ENCODE data around the gene ERF. TPM values are rescaled to one million over a fixed set of nuclear protein-coding genes. Genes with fewer than 3 reads are reported as not detected.

The ERF gene
- total and polyA plus RNA-seq, 4 experiments from 2014 or later = 2.7 to 39.9 (median 21.1) TPM

GRCh38 chr19:42272989-42273406 lies 18.1 kb upstream of the ERF start:
- H3K4me3 ChIP-seq (ENCODE audit: low read length in 2 of 2) = no peak overlapping the region
- H3K4me1 Mint-ChIP-seq = peaks cover 30 to 54% (median 37%) of the 10 kb centered on the region in 4 donors
- H3K27me3 Mint-ChIP-seq = no peaks in the 10 kb centered on the region
- peaks cover 44% of the 10 kb centered on the region for H3K4me1 ChIP-seq (ENCODE audit: insufficient read depth, low read length)
- no peaks in the 10 kb centered on the region for H3K9me3 Mint-ChIP-seq
- H3K27ac Mint-ChIP-seq = peak overlapping the region in 1 of 7 donors; percentile 32
- no peaks in the 10 kb centered on the region for H3K27me3 ChIP-seq (ENCODE audit: insufficient read depth, low read length)
- CTCF ChIA-PET (ENCODE audit: partially characterized antibody) = no interaction called here
- H3K4me3 Mint-ChIP-seq = no peak overlapping the region
- POLR2A ChIA-PET (ENCODE audit: partially characterized antibody) = interaction anchor here (2.4 to 8.1 kb wide), 2 partner anchors 9 to 28 kb away, joined by 5 to 131 read pairs; no protein-coding TSS in a partner anchor
- intact Hi-C loops (cut with micrococcal nuclease) = no loop called here
- DNase-seq = peak in 1 of 5 donors; percentile 28
- H3K36me3 Mint-ChIP-seq = peaks cover 6 to 19% of the 10 kb centered on the region in 2 donors
- H3K27ac ChIP-seq (ENCODE audit: low read depth, low read length) = no peak overlapping the region
- peaks cover 13% of the 10 kb centered on the region for H3K36me3 ChIP-seq (ENCODE audit: insufficient read depth, low read length)
- H3K9me3 ChIP-seq (ENCODE audit: control insufficient read depth in 1 of 2, low read length in 2 of 2) = no peaks in the 10 kb centered on the region

- H3K9me3 Mint-ChIP-seq = no peaks in the 10 kb centered on the region
- H3K36me3 Mint-ChIP-seq = peaks cover 6 to 19% of the 10 kb centered on the region in 2 donors
- CTCF ChIA-PET (ENCODE audit: partially characterized antibody) = no interaction called here
- no peak overlapping the region for H3K4me3 Mint-ChIP-seq
- DNase-seq = peak in 1 of 5 donors; percentile 26
- H3K4me1 Mint-ChIP-seq = peaks cover 29 to 54% (median 42%) of the 10 kb centered on the region in 4 donors
- no peak overlapping the region for H3K4me3 ChIP-seq (ENCODE audit: low read length in 2 of 2)
- no peaks in the 10 kb centered on the region for H3K27me3 Mint-ChIP-seq
- H3K9me3 ChIP-seq (ENCODE audit: control insufficient read depth in 1 of 2, low read length in 2 of 2) = no peaks in the 10 kb centered on the region
- intact Hi-C loops (cut with micrococcal nuclease) = no loop called here
- H3K27ac Mint-ChIP-seq = no peak overlapping the region
- H3K27me3 ChIP-seq (ENCODE audit: insufficient read depth, low read length) = no peaks in the 10 kb centered on the region
- H3K4me1 ChIP-seq (ENCODE audit: insufficient read depth, low read length) = peaks cover 48% of the 10 kb centered on the region
- peaks cover 13% of the 10 kb centered on the region for H3K36me3 ChIP-seq (ENCODE audit: insufficient read depth, low read length)
- POLR2A ChIA-PET (ENCODE audit: partially characterized antibody) = interaction anchor here (1.0 to 8.1 kb wide), 3 partner anchors 10 to 30 kb away, joined by 5 to 131 read pairs (median 6); partner anchors contain the start of gene GSK3A
- H3K27ac ChIP-seq (ENCODE audit: low read depth, low read length) = no peak overlapping the region
Measured at GRCh38 chr19:42272535-42272897, 17.6 kb upstream of the ERF start.

GRCh38 chr19:42271861-42272534 lies 17.1 kb upstream of the ERF start:
- no peaks in the 10 kb centered on the region for H3K27me3 Mint-ChIP-seq
- peaks cover 6 to 19% of the 10 kb centered on the region in 2 donors for H3K36me3 Mint-ChIP-seq
- Histone ChIP-seq H3K4me3 (ENCODE audit: low read length in 2 of 2) (no peak overlapping the region), H3K9me3 (ENCODE audit: control insufficient read depth in 1 of 2, low read length in 2 of 2) (no peaks in the 10 kb centered on the region), H3K27ac (ENCODE audit: low read depth, low read length) (peak overlapping the region; percentile 93), H3K4me1 (ENCODE audit: insufficient read depth, low read length) (peaks cover 51% of the 10 kb centered on the region), H3K27me3 (ENCODE audit: insufficient read depth, low read length) (no peaks in the 10 kb centered on the region), H3K36me3 (ENCODE audit: insufficient read depth, low read length) (peaks cover 13% of the 10 kb centered on the region)
- intact Hi-C loops (cut with micrococcal nuclease) = no loop called here
- DNase-seq = peak in 1 of 5 donors; percentile 35
- H3K27ac Mint-ChIP-seq = peak overlapping the region in 3 of 7 donors; percentile 73 to 96 (median 87)
- no peak overlapping the region for H3K4me3 Mint-ChIP-seq
- peaks cover 24 to 49% (median 44%) of the 10 kb centered on the region in 4 donors for H3K4me1 Mint-ChIP-seq
- H3K9me3 Mint-ChIP-seq = no peaks in the 10 kb centered on the region
- CTCF ChIA-PET (ENCODE audit: partially characterized antibody) = interaction anchor here (1.1 kb wide), 1 partner anchor 163 kb away, joined by 3 read pairs; no protein-coding TSS in a partner anchor
- POLR2A ChIA-PET (ENCODE audit: partially characterized antibody) = interaction anchor here (1.0 to 8.1 kb wide), 4 partner anchors 10 to 136 kb away, joined by 4 to 131 read pairs (median 6); partner anchors contain the start of gene GSK3A

GRCh38 chr19:42271045-42271419 lies 16.1 kb upstream of the ERF start:
- Histone ChIP-seq H3K4me3 (ENCODE audit: low read length in 2 of 2) (peak overlapping the region; percentile 11 to 76), H3K4me1 (ENCODE audit: insufficient read depth, low read length) (peaks cover 41% of the 10 kb centered on the region), H3K36me3 (ENCODE audit: insufficient read depth, low read length) (peaks cover 13% of the 10 kb centered on the region), H3K9me3 (ENCODE audit: control insufficient read depth in 1 of 2, low read length in 2 of 2) (no peaks in the 10 kb centered on the region), H3K27me3 (ENCODE audit: insufficient read depth, low read length) (no peaks in the 10 kb centered on the region), H3K27ac (ENCODE audit: low read depth, low read length) (peak overlapping the region; percentile 93)
- no peaks in the 10 kb centered on the region for H3K9me3 Mint-ChIP-seq
- no peaks in the 10 kb centered on the region for H3K27me3 Mint-ChIP-seq
- H3K27ac Mint-ChIP-seq = peak overlapping the region in 5 of 7 donors; percentile 71 to 96 (median 87)
- intact Hi-C loops (cut with micrococcal nuclease) = no loop called here
- ChIA-PET POLR2A (ENCODE audit: partially characterized antibody) (interaction anchor here (0.7 to 8.1 kb wide), 8 partner anchors 11 to 138 kb away, joined by 3 to 131 read pairs (median 6); partner anchors contain the start of genes ERF and GSK3A), CTCF (ENCODE audit: partially characterized antibody) (interaction anchor here (1.1 to 2.7 kb wide), 5 partner anchors 8 to 162 kb away, joined by 3 to 35 read pairs (median 4); partner anchors contain the start of gene GSK3A)
- H3K36me3 Mint-ChIP-seq = peaks cover 6 to 17% of the 10 kb centered on the region in 2 donors
- H3K4me3 Mint-ChIP-seq = peak overlapping the region in 4 of 8 donors; percentile 21 to 94 (median 70)
- peaks cover 14 to 40% (median 37%) of the 10 kb centered on the region in 4 donors for H3K4me1 Mint-ChIP-seq
- DNase-seq = no peak

GRCh38 chr19:42270346-42271044 lies 15.6 kb upstream of the ERF start:
- no peaks in the 10 kb centered on the region for H3K27me3 ChIP-seq (ENCODE audit: insufficient read depth, low read length)
- H3K4me1 ChIP-seq (ENCODE audit: insufficient read depth, low read length) = peaks cover 38% of the 10 kb centered on the region
- peak; percentile 72 to 92 (median 78) for DNase-seq
- Mint-ChIP-seq H3K36me3 (peaks cover 6 to 16% of the 10 kb centered on the region in 2 donors), H3K27ac (peak overlapping the region in 4 of 7 donors; percentile 96 to 99 (median 98)), H3K9me3 (no peaks in the 10 kb centered on the region), H3K27me3 (no peaks in the 10 kb centered on the region), H3K4me1 (peaks cover 9 to 35% (median 34%) of the 10 kb centered on the region in 4 donors), H3K4me3 (peak overlapping the region in 4 of 8 donors; percentile 89 to 94 (median 92))
- no peaks in the 10 kb centered on the region for H3K9me3 ChIP-seq (ENCODE audit: control insufficient read depth in 1 of 2, low read length in 2 of 2)
- H3K4me3 ChIP-seq (ENCODE audit: low read length in 2 of 2) = peak overlapping the region; percentile 65 to 76
- CTCF ChIA-PET (ENCODE audit: partially characterized antibody) = interaction anchor here (0.9 to 2.7 kb wide), 9 partner anchors 9 to 162 kb away, joined by 3 to 35 read pairs (median 4); partner anchors contain the start of gene GSK3A
- H3K27ac ChIP-seq (ENCODE audit: low read depth, low read length) = peak overlapping the region; percentile 93
- intact Hi-C loops (cut with micrococcal nuclease) = no loop called here
- POLR2A ChIA-PET (ENCODE audit: partially characterized antibody) = interaction anchor here (0.7 to 8.1 kb wide), 10 partner anchors 12 to 138 kb away, joined by 3 to 131 read pairs (median 5); partner anchors contain the start of genes ERF and GSK3A
- H3K36me3 ChIP-seq (ENCODE audit: insufficient read depth, low read length) = peaks cover 13% of the 10 kb centered on the region

- DNase-seq = peak in 1 of 5 donors; percentile 57
- H3K27me3 Mint-ChIP-seq = no peaks in the 10 kb centered on the region
Measured at GRCh38 chr19:42269478-42270345, 14.8 kb upstream of the ERF start.

More at GRCh38 chr19:42269478-42270345, 14.8 kb upstream of the ERF start:
- peaks cover under 1 to 11% of the 10 kb centered on the region in 2 donors for H3K36me3 Mint-ChIP-seq
- no peaks in the 10 kb centered on the region for H3K27me3 ChIP-seq (ENCODE audit: insufficient read depth, low read length)
- CTCF ChIA-PET (ENCODE audit: partially characterized antibody) = interaction anchor here (0.9 to 2.7 kb wide), 8 partner anchors 10 to 160 kb away, joined by 3 to 35 read pairs (median 4); partner anchors contain the start of gene GSK3A
- no peaks in the 10 kb centered on the region for H3K9me3 Mint-ChIP-seq
- H3K4me1 ChIP-seq (ENCODE audit: insufficient read depth, low read length) = peaks cover 37% of the 10 kb centered on the region
- H3K4me1 Mint-ChIP-seq = peaks cover 3 to 31% (median 28%) of the 10 kb centered on the region in 4 donors
- no peaks in the 10 kb centered on the region for H3K9me3 ChIP-seq (ENCODE audit: control insufficient read depth in 1 of 2, low read length in 2 of 2)
- POLR2A ChIA-PET (ENCODE audit: partially characterized antibody) = interaction anchor here (0.8 to 8.1 kb wide), 12 partner anchors 12 to 147 kb away, joined by 3 to 131 read pairs (median 5); partner anchors contain the start of genes ERF and GSK3A
- peak overlapping the region; percentile 93 for H3K27ac ChIP-seq (ENCODE audit: low read depth, low read length)
- peak overlapping the region; percentile 65 to 76 for H3K4me3 ChIP-seq (ENCODE audit: low read length in 2 of 2)
- peaks cover 13% of the 10 kb centered on the region for H3K36me3 ChIP-seq (ENCODE audit: insufficient read depth, low read length)
- H3K4me3 Mint-ChIP-seq = peak overlapping the region in 4 of 8 donors; percentile 89 to 94 (median 92)
- H3K27ac Mint-ChIP-seq = peak overlapping the region in 4 of 7 donors; percentile 96 to 99 (median 98)
- intact Hi-C loops (cut with micrococcal nuclease) = loop anchor here (1.0 to 5.0 kb wide), 2 partner anchors 14 to 153 kb away; no protein-coding TSS in a partner anchor
